Ishikawa (cell line): ENCODE results near the gene KCNQ5.

Experiments used
- CEBPB ChIP-seq: IDR thresholded peaks from 2 replicates; pipeline ENCODE4 v1.6.1; 2012
- CREB1 ChIP-seq: IDR thresholded peaks from 2 replicates; pipeline ENCODE4 v1.6.1; 2012; ENCODE audit warnings: low read depth
- EGR1 ChIP-seq: IDR thresholded peaks from 2 replicates; pipeline ENCODE4 v1.6.1; 2012
- EP300 ChIP-seq: IDR thresholded peaks from 2 replicates; pipeline ENCODE4 v1.6.1; 2012; ENCODE audit warnings: borderline replicate concordance
- FOXM1 ChIP-seq: IDR thresholded peaks from 2 replicates; pipeline ENCODE4 v1.6.1; 2012; ENCODE audit warnings: low read depth, borderline replicate concordance
- NFIC ChIP-seq: IDR thresholded peaks from 2 replicates; pipeline ENCODE4 v1.6.1; 2012
- RAD21 ChIP-seq: IDR thresholded peaks from 2 replicates; pipeline ENCODE4 v1.6.1; 2012; ENCODE audit warnings: low read depth
- TAF1 ChIP-seq: IDR thresholded peaks from 2 replicates; pipeline ENCODE4 v1.6.1; 2012; ENCODE audit warnings: low read depth, mild to moderate bottlenecking
- TCF12 ChIP-seq: IDR thresholded peaks from 2 replicates; pipeline ENCODE4 v1.6.1; 2012; ENCODE audit warnings: low read depth
- TEAD4 ChIP-seq: IDR thresholded peaks from 2 replicates; pipeline ENCODE4 v1.6.1; 2012
- YY1 ChIP-seq: IDR thresholded peaks from 2 replicates; pipeline ENCODE4 v1.6.1; 2012; ENCODE audit warnings: low read depth
- ZBTB7A ChIP-seq: IDR thresholded peaks from 2 replicates; pipeline ENCODE4 v1.6.1; 2012; ENCODE audit warnings: low read depth
- TF ChIP-seq, protein P1 (sequence below): IDR thresholded peaks from 2 replicates; pipeline ENCODE4 v1.6.1; 2012
- TF ChIP-seq, protein P2 (sequence below): IDR thresholded peaks from 2 replicates; pipeline ENCODE4 v1.6.1; 2012
- TF ChIP-seq, protein P3 (sequence below): IDR thresholded peaks from 2 replicates; pipeline ENCODE4 v1.6.1; 2012; ENCODE audit warnings: low read depth, mild to moderate bottlenecking

KCNQ5 gene

DNA sequence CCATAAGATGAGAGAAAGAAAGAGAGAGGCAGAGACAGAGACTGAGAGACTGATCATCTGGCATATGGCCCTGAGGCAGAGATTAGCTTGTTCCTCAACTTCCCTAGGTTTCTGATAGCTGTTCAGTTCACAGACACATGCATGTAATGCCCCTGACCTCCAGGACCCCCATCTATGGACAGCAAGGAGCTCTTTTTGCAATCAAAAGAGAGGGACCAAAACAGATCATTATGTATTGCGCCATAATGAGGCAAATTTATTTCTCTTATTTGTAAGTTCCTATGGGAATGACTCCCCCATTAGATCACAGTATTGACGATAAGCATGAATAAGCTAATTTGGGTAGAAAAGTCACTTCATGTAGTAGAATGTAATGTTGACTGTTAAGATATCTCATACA is 25.6 kb downstream of the KCNQ5 start:
- TF ChIP-seq YY1 (no peak), CEBPB (no peak), RAD21 (no peak), CREB1 (no peak), TEAD4 (no peak), EP300 (no peak)
- TF ChIP-seq, protein P1, sequence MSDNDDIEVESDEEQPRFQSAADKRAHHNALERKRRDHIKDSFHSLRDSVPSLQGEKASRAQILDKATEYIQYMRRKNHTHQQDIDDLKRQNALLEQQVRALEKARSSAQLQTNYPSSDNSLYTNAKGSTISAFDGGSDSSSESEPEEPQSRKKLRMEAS, result no peak
- TF ChIP-seq, protein P2, sequence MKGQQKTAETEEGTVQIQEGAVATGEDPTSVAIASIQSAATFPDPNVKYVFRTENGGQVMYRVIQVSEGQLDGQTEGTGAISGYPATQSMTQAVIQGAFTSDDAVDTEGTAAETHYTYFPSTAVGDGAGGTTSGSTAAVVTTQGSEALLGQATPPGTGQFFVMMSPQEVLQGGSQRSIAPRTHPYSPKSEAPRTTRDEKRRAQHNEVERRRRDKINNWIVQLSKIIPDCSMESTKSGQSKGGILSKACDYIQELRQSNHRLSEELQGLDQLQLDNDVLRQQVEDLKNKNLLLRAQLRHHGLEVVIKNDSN, result no peak

DNA sequence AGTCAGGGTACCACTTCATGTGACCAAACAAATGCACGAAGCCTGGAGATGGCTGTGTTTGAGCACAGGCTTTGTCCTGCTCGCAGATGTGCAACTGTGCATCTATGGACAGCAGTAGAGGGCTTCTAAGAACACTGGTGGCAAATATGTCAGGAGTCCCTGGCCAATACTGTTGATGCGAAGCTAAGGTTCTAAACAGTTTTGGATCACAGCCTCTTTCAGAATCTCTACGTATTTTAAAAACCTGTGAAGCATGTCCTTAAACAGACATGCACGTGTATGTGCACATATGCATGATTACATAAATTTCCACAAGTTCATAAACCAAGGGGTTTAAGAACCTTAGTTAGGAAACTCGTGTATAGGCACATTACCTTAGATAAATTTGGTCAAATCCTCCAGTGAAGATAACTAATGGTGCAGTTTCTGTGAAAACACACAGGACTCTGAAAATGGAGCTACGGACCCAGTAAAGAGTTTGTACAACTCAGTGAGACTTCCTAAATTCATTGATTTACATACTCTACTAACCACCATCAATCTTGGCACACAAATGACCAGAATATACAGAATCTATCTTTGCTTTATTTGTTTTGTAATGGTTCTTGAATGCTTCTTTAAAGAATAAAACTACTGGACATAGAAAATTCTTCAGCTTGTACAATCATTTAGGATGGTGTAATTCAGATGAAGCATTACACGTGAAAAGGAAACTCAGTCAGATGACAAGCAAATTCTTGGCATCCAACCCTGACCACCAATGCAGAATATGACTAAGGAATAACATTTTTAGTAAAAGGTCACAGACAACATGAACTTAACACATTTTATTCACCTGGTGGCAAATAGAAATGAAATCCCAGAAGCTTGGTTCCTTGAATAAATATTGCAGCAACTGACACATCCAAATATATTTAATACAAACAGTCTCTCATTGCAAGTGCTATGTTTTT is 27.4 kb downstream of the KCNQ5 start:
- no peak for TF ChIP-seq TCF12
- no peak for TF ChIP-seq FOXM1
- TF ChIP-seq CEBPB, result no peak
- TF ChIP-seq ZBTB7A, result no peak
- no peak for TF ChIP-seq RAD21
- TF ChIP-seq NFIC, result no peak
- no peak for TF ChIP-seq TAF1
- TF ChIP-seq YY1, result no peak
- no peak for TF ChIP-seq CREB1
- no peak for TF ChIP-seq EP300
- no peak for TF ChIP-seq EGR1
- TF ChIP-seq, protein P3, sequence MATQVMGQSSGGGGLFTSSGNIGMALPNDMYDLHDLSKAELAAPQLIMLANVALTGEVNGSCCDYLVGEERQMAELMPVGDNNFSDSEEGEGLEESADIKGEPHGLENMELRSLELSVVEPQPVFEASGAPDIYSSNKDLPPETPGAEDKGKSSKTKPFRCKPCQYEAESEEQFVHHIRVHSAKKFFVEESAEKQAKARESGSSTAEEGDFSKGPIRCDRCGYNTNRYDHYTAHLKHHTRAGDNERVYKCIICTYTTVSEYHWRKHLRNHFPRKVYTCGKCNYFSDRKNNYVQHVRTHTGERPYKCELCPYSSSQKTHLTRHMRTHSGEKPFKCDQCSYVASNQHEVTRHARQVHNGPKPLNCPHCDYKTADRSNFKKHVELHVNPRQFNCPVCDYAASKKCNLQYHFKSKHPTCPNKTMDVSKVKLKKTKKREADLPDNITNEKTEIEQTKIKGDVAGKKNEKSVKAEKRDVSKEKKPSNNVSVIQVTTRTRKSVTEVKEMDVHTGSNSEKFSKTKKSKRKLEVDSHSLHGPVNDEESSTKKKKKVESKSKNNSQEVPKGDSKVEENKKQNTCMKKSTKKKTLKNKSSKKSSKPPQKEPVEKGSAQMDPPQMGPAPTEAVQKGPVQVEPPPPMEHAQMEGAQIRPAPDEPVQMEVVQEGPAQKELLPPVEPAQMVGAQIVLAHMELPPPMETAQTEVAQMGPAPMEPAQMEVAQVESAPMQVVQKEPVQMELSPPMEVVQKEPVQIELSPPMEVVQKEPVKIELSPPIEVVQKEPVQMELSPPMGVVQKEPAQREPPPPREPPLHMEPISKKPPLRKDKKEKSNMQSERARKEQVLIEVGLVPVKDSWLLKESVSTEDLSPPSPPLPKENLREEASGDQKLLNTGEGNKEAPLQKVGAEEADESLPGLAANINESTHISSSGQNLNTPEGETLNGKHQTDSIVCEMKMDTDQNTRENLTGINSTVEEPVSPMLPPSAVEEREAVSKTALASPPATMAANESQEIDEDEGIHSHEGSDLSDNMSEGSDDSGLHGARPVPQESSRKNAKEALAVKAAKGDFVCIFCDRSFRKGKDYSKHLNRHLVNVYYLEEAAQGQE, result no peak
- TF ChIP-seq, protein P2, result no peak
- TF ChIP-seq, protein P1, result no peak
- TF ChIP-seq TEAD4, result no peak

DNA sequence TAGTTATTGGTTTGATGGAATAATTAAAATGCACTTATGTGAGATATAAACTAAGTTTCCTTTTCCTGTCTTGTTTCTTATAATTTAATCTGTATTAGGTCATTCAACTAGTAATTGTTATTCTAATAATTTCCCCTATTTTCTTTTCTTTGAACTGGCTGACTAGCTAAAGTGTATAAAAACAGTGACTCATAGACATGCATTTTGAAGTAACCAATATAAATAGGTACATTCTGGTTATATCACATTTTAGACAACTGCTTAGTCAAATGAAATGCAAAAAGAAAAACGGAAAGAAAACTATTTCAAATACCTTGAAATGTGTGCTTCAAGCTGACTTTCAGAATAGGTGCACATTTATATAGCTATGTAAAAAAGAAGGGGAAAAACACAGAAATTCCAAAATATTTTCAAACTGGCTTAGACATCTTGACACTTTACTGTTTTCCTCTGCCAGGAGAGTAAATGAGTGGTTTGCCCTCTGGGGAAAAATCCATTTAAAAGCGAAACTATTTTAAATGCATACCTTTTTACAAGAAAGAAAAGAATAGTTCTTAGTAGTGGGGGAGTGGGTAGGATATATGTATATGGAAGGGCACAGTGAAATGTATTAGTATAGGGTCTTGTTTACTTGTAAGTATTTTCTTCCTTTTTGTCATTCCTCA is 28.3 kb downstream of the KCNQ5 start:
- TF ChIP-seq, protein P3, result no peak
- no peak for TF ChIP-seq RAD21
- TF ChIP-seq, protein P2, result no peak
- TF ChIP-seq EGR1, result no peak
- TF ChIP-seq FOXM1, result no peak
- TF ChIP-seq NFIC, result no peak
- TF ChIP-seq, protein P1, result no peak
- TF ChIP-seq TEAD4, result no peak
- TF ChIP-seq CREB1, result no peak
- no peak for TF ChIP-seq EP300
- no peak for TF ChIP-seq CEBPB
- TF ChIP-seq TAF1, result no peak

DNA sequence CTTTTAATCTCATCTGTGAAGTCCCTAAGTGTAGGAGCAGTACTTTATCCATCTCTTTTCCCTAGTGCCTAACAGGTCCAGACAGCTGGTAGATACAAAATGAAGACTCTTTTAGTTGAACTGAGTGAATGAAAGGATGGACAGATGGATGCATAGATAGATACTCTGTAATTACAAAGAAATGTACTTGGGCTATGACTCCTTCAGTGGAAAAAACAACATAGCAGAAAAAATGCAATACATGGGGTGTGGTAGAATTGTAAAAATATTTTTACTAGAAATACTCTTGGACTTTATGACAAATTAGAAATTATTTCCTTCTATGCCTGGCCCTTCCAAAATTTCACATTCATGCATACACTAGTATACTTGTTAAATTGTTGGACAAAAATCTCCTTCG is 29.3 kb downstream of the KCNQ5 start:
- TF ChIP-seq, protein P1, result no peak
- TF ChIP-seq CREB1, result no peak
- TF ChIP-seq TEAD4, result no peak
- TF ChIP-seq, protein P2, result no peak
- no peak for TF ChIP-seq TCF12
